Adrenal gland (tissue), 5 donors: ENCODE data around the gene KCNB1.

Source experiments
- POLR2A ChIP-seq, 2 donors: fragments of 450-650 bp; IDR thresholded peaks; one replicate each; pipeline ENCODE4 v1.6.1; 2017; ENCODE audit warnings: antibody characterized with exemption in 2 of 2, mild to moderate bottlenecking in 2 of 2, moderate library complexity in 1 of 2
- TF ChIP-seq, protein P1 (sequence below), 6 experiments: fragments of 450-650 bp in 4 of 6; fragments of 200-600 bp in 2 of 6; sonication (generic) in 1 of 6; IDR thresholded peaks; 1 replicate in 5 of 6; 2 replicates in 1 of 6; pipeline versions ENCODE4 v1.5.1 to v1.8.0; 2016 to 2021; ENCODE audit warnings: antibody characterized with exemption in 6 of 6, mild to moderate bottlenecking in 2 of 6, moderate library complexity in 1 of 6
- donor health status: DM: no; HTN: no; CAD: no.

DNA sequence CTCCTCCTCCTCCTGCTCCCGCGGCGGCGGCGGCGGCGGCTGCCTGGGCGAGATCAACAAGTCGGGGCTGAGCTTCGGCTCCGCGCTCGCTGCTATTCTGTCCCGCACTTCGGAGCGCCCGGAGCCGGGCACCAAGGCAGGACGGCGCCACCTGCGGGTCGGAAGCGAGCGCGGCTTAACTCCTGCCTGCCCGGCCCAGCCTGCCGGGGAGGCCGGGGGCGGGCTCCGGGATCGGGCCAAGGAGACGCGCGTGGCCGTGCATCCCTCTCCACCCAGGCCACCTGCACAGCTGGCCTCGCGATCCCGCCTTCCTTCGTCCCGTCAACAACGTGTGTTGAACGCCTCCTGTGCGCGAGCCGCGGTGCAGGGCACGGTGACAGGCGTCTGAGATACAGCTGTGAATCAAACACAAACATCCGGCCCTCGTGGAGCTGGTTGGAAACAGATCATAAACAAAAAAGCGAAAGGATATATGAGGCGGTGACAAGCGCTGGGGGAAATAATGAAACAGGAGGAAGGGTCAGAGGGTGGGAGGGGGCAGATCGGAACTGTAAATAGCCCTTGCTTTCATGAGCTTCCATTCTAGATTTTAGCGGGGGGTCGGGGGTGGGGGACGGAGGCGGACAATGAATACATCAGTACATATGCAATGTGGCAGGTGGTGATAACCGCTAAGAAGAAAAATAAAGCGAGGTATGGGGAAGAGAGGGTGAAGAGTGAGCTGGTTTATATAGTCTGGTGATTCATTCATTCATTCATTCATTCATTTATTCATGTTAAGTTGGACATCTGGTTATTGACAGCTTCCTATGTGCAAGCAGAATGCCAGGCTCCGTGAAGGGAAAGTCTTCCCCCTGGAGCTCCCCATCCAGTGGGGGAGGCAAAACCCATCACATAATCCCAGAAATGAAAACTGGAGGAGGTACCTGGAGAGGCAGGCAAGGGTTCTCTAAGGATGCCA, 2.0 kb upstream of the KCNB1 start:
- TF ChIP-seq, protein P1, sequence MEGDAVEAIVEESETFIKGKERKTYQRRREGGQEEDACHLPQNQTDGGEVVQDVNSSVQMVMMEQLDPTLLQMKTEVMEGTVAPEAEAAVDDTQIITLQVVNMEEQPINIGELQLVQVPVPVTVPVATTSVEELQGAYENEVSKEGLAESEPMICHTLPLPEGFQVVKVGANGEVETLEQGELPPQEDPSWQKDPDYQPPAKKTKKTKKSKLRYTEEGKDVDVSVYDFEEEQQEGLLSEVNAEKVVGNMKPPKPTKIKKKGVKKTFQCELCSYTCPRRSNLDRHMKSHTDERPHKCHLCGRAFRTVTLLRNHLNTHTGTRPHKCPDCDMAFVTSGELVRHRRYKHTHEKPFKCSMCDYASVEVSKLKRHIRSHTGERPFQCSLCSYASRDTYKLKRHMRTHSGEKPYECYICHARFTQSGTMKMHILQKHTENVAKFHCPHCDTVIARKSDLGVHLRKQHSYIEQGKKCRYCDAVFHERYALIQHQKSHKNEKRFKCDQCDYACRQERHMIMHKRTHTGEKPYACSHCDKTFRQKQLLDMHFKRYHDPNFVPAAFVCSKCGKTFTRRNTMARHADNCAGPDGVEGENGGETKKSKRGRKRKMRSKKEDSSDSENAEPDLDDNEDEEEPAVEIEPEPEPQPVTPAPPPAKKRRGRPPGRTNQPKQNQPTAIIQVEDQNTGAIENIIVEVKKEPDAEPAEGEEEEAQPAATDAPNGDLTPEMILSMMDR (IDR thresholded peaks at IDR 0.05), result peak; percentile 41 to 77 (median 61)
- no peak for TF ChIP-seq POLR2A (IDR thresholded peaks at IDR 0.05)
